Fibroblast of skin of left quadriceps (primary cell): Measurements from ENCODE around the gene SERPINA9.

ENCODE experiments used
- DNase-seq, 2 experiments: peaks; one replicate each; pipeline ENCODE4 v3.0.0-alpha.2; 2013; ENCODE audit warnings: low read depth in 2 of 2

Gene SERPINA9

GRCh38 chr14:94462219-94462551 lies 13.8 kb downstream of the SERPINA9 start:
- no peak for DNase-seq

DNA sequence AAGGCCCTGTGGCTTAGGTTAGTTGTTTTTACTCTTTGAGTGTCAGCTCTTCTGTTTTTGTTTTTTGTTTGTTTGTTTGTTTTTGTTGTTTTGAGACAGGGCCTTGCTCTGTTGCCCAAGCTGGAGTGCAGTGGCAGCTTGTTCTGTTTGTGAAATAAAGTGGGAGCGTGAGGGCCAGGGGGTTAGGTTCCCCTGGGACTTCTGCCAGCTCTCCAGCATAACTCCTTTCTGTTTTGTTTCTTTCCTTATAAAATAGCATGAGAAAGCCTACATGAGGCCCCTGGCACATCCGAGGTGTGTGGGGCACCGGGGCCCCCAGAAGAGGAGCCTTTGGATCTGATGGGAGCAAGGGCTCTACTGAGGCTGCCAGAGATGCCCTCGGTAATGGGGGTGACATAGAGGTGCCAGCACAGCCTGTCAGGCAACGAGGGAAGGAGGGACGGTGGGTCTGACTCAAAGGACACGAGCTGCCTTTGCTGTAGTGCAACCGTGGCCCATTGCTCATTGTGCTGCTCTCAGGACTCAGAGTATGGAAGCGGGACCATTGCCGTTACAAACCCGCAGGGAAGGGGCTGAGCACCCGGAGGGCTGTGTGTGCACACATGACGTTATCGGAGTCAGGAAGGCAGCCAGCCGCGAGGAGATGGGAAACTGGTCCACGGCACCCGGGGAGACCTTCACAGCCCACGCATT lies 14.3 kb downstream of the SERPINA9 start:
- DNase-seq, result no peak

- no peak for DNase-seq
Measured at GRCh38 chr14:94460631-94461416, 15.2 kb downstream of the SERPINA9 start.

GRCh38 chr14:94458558-94459205 lies 17.3 kb downstream of the SERPINA9 start:
- no peak for DNase-seq

DNA sequence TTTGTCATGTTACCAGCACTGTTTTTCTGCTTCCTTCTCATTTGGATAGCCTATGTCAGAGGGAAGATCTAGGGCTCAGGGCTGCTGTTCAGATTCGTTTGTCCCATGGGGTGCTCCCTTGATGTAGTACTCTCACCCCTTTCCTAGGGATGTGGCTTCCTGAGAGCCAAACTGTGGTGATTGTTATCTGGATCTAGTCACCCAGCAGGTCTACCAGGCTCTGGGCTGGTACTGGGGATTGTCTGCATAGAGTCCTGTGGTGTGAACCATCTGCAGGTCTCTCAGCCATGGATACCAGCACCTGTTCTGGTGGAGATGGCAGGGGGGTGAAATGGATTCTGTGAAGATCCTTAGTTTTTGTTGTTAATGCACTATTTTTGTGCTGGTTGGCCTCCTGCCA lies 17.9 kb downstream of the SERPINA9 start:
- DNase-seq, result no peak

DNA sequence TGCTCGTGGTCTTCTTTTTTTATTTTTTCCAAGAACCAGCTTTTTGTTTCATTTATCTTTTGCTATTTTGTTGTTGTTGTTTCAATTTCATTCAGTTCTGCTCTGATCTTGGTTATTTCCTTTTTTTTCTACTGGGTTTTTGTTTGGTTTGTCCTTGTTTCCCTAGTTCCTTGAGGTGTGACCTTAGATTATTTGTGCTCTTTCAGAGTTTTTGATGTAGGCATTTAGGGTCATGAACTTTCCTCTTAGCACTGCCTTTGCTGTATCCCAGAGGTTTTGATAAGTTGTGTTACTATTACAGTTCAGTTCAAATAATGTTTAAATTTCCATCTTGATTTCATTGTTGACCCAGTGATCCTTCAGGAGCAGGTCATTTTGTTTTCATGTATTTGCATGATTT lies 20.1 kb downstream of the SERPINA9 start:
- DNase-seq, result no peak

DNA sequence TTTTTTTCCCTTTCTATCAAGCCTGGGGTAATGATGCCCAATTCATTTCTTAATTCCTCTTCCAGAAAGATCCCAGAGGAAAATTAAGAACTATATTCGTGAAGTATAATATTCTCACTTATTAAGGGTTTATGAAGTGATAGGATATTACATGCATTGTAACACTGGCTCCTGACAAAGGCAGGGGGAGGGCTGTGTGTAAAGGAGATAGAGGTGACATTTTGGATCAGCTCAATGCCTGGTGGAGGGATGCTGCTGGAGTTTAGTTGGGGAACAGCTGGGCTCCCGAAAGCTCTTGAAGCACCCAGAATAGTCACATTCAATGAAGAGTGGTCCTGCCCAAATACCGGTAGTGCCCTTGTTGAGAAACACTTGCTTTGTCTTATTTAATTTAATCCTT lies 24.2 kb downstream of the SERPINA9 start:
- DNase-seq, result no peak

DNA sequence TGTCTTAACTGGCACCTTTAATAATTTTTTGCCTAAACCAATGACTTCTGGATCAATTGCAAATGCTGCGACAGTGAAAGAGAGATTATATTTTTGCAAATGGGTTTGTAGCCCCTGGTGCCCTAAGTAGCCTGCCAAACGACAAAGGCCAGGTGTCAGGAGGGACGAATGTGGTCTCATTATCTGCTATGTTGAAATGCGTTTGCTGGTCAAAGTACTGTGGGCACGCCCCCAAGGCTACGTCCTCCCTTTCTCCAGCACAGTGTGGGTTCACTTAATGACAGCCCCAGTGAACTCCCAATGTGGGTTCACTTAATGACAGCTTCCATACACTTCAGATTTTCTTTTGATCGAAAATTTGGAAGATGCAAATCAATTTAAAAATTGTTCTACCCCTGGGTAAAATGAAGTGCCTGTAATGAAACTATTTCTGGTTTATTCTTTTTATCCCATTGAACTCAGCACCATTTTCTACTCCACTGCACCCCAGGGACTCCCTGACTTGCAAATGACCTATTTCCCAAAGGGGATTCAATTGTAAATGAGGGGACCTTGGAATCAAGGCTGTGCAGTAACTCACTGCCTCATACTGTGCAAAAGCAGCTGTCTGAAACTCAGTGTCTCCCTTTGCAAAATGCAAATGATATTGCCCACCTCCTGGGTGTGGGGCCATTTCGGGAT lies 24.8 kb downstream of the SERPINA9 start:
- DNase-seq, result no peak

- DNase-seq, result no peak
Measured at GRCh38 chr14:94450722-94451090, 25.3 kb downstream of the SERPINA9 start.

DNA sequence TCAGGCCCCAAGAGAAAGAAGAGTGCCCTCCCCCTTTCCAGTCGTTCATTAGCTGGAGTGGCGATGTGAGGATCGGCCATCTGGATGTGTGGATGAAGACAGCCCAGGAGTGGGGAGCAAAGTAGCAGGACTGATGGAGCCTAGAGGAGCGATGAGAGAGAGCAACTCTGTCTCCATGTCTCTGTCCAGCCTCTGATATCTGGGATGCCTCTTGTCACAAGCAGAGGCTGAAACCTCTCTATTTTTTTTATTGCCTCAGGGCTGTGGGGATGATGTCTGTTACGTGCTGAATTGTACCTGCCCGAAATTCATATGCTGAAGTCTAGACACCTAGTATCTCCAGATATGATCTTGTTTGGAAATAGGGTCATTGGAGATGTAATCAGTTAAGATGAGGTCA lies 26.1 kb downstream of the SERPINA9 start:
- no peak for DNase-seq

- DNase-seq, result no peak
Measured at GRCh38 chr14:94448071-94448808, 27.8 kb downstream of the SERPINA9 start.

DNA sequence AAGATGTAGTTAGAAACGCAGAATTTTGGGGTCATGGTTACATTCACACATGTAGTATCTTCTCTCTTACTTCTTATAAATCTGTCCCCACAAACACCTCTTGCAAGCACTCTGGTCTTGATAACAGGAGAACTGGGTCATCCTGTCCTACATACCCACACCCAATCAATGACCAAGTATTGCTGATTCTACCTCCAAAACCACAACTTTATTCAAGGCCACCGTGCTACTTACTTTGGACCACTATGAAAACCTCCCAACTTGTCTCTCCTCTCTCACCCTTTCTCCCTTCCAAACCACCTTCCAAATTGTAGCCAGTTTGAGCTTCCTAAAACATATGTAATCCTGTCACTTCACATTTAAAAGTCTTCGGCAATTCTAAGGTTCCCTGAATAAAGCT lies 28.8 kb downstream of the SERPINA9 start:
- DNase-seq, result no peak

GRCh38 chr14:94446126-94446525 lies 29.9 kb downstream of the SERPINA9 start:
- no peak for DNase-seq

DNA sequence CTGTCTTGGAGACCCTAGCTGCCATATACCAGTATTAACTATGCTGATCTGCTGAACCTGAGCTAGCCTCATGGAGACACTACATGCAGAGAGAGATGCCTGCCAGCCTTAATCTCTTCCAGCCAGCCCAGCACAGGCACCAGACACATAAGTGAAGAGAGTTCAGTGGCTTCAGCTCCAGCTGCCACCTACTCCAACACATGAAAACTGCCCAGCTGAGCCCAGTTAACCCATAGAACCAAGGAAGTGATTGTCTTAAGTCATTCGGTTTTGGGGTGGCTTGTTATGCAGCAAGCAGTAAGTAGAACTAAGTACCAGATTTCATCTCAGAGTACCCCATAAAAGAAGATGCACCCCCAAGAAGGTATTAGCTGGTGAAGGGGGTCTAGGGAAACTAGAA lies 31.0 kb downstream of the SERPINA9 start:
- DNase-seq, result no peak

GRCh38 chr14:94441531-94442205 lies 34.3 kb downstream of the SERPINA9 start:
- DNase-seq, result no peak

- no peak for DNase-seq
Measured at GRCh38 chr14:94441130-94441529, 34.9 kb downstream of the SERPINA9 start.

- DNase-seq, result no peak
Measured at GRCh38 chr14:94439453-94440057, 36.4 kb downstream of the SERPINA9 start.

- no peak for DNase-seq
Measured at GRCh38 chr14:94428610-94429009, 47.4 kb downstream of the SERPINA9 start.

DNA sequence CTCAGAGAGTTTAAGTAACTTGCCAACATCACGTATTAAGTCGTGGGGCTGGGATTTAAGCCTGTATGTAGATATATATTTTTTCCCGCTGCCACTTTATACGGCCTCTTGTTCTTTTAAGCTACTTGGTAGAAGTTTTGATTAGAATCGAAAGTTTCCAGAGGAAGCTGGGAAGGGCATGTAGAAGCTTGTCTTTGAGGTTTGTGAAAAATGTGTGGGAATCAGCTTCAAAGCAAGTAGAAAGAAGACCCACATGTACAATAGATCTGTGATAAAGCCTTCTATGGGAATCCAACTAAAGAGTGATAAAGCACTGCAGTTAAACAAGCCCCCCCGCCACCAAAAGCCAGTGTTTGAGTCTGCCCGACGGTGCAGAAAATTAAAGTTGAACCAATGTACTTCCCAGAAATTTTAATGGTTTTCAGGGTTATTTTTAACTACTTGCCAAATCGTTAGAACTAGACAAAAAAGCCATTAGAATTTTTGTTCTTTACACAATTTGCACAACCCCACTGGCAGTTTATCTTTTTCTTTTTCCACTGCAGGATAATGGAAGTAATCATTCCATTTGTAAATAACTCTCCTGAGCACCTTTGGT lies 48.9 kb downstream of the SERPINA9 start:
- DNase-seq, result no peak

- no peak for DNase-seq
Measured at GRCh38 chr14:94426526-94426925, 49.5 kb downstream of the SERPINA9 start.
